ENCODE data around the gene ANKRD34A. TPM values are rescaled to one million over a fixed set of nuclear protein-coding genes. Genes with fewer than 3 reads are reported as not detected.

The ANKRD34A gene
- total and polyA plus RNA-seq, 2 of the 13 experiments (the other 11 are each of a cell fraction or from before 2014, with no cell fraction given): 0.05 to 0.07 TPM

DNA sequence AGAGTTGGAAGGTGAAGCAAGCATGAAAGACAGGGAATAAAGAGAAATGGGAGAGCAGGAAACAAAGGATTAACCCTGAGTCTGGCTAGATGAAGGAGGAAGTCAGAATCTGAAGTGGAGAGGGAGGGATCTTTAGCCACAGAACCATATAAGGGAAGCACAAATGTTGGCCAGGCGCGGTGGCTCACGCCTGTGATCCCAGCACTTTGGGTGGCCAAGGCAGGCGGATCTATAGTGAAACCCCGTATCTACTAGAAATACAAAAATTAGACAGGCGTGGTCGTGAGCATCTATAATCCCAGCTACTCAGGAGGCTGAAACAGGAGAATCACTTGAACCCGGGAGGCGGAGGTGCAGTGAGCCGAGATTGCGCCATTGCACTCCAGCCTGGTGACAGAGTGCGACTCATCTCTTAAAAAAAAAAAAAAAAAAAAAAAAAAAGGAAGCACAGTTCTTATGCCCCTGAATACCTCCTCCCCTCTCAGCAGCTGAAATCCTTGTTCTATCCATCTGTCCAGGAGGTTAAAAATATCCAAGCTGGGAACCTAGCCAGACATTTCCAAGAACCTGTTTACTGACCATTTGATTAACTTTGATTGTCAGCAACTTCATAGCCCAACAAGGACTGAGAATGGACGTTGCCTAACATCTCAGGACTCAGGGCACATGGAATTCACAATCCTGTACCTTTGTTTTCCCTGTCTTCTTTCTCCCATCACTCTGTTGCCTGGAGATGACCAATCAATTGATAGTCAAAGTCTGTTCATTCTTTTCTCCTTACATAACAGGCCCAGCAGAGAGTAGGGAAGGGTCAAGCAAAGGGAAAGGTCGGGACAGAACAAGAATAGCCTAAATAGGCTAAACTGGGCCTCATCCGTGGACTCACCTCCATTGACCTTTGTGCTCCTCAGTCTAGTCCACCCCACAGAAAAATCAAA, 21.4 kb upstream of the ANKRD34A start (continued):
- TF ChIP-seq TEF (CRISPR knock-in tag; IDR thresholded peaks at IDR 0.05) (peak; percentile 41; the same call in 1 of the 2 replicates), SOX6 (IDR thresholded peaks at IDR 0.05) (no peak), SOX6 (CRISPR knock-in tag; IDR thresholded peaks at IDR 0.05) (peak; percentile 54), SNAPC2 (CRISPR knock-in tag; IDR thresholded peaks at IDR 0.05) (no peak), SMC3 (IDR thresholded peaks at IDR 0.05; ENCODE audit: low read length) (no peak), KLF15 (CRISPR knock-in tag; IDR thresholded peaks at IDR 0.05; ENCODE audit: borderline replicate concordance) (no peak), HMG20A (CRISPR knock-in tag; IDR thresholded peaks at IDR 0.05; ENCODE audit: borderline replicate concordance) (no peak), MAFK (conservative IDR thresholded peaks at IDR 0.05 in 1 of 2, IDR thresholded peaks at IDR 0.05 in 1 of 2; ENCODE audit: low read length in 2 of 2) (no peak), GRHL1 (CRISPR knock-in tag; conservative IDR thresholded peaks at IDR 0.05) (no peak), CREM (IDR thresholded peaks at IDR 0.05) (peak; percentile 23; the same call in 1 of the 2 replicates), CREM (CRISPR knock-in tag; IDR thresholded peaks at IDR 0.05) (no peak), CBX5 (CRISPR knock-in tag; IDR thresholded peaks at IDR 0.05; ENCODE audit: borderline replicate concordance) (no peak), RXRB (CRISPR knock-in tag; IDR thresholded peaks at IDR 0.05; ENCODE audit: borderline replicate concordance) (peak; percentile 80), TOPORS (CRISPR knock-in tag; IDR thresholded peaks at IDR 0.05) (no peak)
